HEK293T (cell line): ENCODE data around the gene HNMT.

Experiments used
- ARNT ChIP-seq: fragments of 450-650 bp; IDR thresholded peaks from 2 replicates; pipeline ENCODE4 v1.6.1; 2017; ENCODE audit warnings: mild to moderate bottlenecking
- BHLHE40 ChIP-seq: fragments of 450-650 bp; IDR thresholded peaks from 2 replicates; pipeline ENCODE4 v1.6.1; 2016; ENCODE audit warnings: mild to moderate bottlenecking, moderate library complexity, borderline replicate concordance
- ELF4 ChIP-seq: fragments of 450-650 bp; IDR thresholded peaks from 2 replicates; pipeline ENCODE4 v1.6.1; 2017; ENCODE audit warnings: antibody characterized with exemption
- FOXA1 ChIP-seq: fragments of 450-650 bp; IDR thresholded peaks from 2 replicates; pipeline ENCODE4 v1.6.1; 2016; ENCODE audit warnings: mild to moderate bottlenecking
- FOXK2 ChIP-seq: fragments of 450-650 bp; IDR thresholded peaks from 2 replicates; pipeline ENCODE4 v1.6.1; 2016; ENCODE audit warnings: mild to moderate bottlenecking
- FOXM1 ChIP-seq: fragments of 450-650 bp; IDR thresholded peaks from 2 replicates; pipeline ENCODE4 v1.6.1; 2017; ENCODE audit warnings: mild to moderate bottlenecking, borderline replicate concordance
- L3MBTL2 ChIP-seq: fragments of 450-650 bp; conservative IDR thresholded peaks from 2 replicates; pipeline ENCODE4 v1.6.1; 2016; ENCODE audit warnings: mild to moderate bottlenecking
- NFRKB ChIP-seq: fragments of 450-650 bp; IDR thresholded peaks from 2 replicates; pipeline ENCODE4 v1.6.1; 2016; ENCODE audit warnings: mild to moderate bottlenecking, moderate library complexity
- SUZ12 ChIP-seq: fragments of 450-650 bp; IDR thresholded peaks from 2 replicates; pipeline ENCODE4 v1.6.1; 2016; ENCODE audit warnings: mild to moderate bottlenecking
- TARDBP ChIP-seq: fragments of 450-650 bp; IDR thresholded peaks from 2 replicates; pipeline ENCODE4 v1.6.1; 2016
- ZNF384 ChIP-seq: fragments of 450-650 bp; IDR thresholded peaks from 2 replicates; pipeline ENCODE4 v1.6.1; 2016

DNA sequence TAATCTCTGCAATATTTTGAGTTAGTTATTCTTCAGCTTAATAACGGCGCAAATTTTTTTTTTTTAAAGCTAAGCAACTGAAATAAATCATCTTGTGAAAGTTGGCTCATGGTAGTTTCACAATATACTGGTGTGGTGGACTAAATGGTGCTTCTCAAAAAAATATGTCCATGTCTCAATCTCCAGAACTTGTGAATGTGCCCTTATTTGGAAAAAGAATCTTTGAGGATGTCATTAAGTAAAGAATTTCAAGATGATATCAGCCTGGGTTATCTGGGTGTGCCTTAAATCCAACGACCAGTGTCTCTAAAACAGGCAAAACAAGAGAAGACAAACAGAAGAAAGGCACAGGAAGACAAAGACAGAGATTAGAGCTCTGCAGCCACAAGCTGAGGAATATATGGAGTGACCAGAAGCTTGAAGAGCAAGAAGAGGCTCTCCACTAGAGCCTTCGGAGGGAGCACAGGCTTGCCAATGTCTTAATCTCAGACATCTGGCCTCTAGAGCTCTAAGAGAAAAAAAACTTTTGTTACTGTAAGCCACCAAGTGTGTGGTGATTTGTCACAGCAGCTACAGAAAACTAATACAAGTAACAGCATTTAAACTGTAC is 71.4 kb downstream of the HNMT start:
- TF ChIP-seq NFRKB (no peak), ZNF384 (no peak), ARNT (no peak), BHLHE40 (no peak), SUZ12 (no peak), L3MBTL2 (no peak), FOXA1 (no peak), FOXK2 (no peak), TARDBP (no peak), FOXM1 (no peak), ELF4 (no peak)
